Calu3 (cell line): ENCODE data around the gene PHYHD1. TPM values are rescaled to one million over a fixed set of nuclear protein-coding genes. Genes with fewer than 3 reads are reported as not detected.

Experiments
- BruUV-seq: library from RNA; stranded (reverse); fragments of 400-500 nt; replicated peaks from 2 replicates; lab custom pipeline; 2021; lab: Mats Ljungman, UMichigan
- CTCF ChIA-PET: fragments of 300-600 bp; sonication (Branson Sonifier 250); formaldehyde crosslinking; loops from one replicate; lab custom pipeline; 2022; ENCODE audit warnings: antibody characterized with exemption; lab: Charles Lee
- DNase-seq: peaks from one replicate; pipeline ENCODE4 v3.0.0; 2022
- H3K27ac Mint-ChIP-seq: one replicate; pipeline ENCODE4 v1.8.0; 2022; ENCODE audit warnings: mixed read lengths; ENCODE audit not compliant: unreplicated experiment
- H3K27me3 Mint-ChIP-seq: one replicate; pipeline ENCODE4 v1.8.0; 2022; ENCODE audit warnings: mixed read lengths; ENCODE audit not compliant: unreplicated experiment
- H3K36me3 Mint-ChIP-seq: one replicate; pipeline ENCODE4 v1.8.0; 2022; ENCODE audit warnings: mild to moderate bottlenecking, moderate library complexity, mixed read lengths; ENCODE audit not compliant: insufficient read depth, unreplicated experiment
- H3K4me1 Mint-ChIP-seq: one replicate; pipeline ENCODE4 v1.8.0; 2022; ENCODE audit warnings: mild to moderate bottlenecking, low read depth, mixed read lengths; ENCODE audit not compliant: unreplicated experiment
- H3K4me3 Mint-ChIP-seq: one replicate; pipeline ENCODE4 v1.8.0; 2022; ENCODE audit warnings: mild to moderate bottlenecking, low read depth, moderate library complexity, mixed read lengths; ENCODE audit not compliant: unreplicated experiment
- H3K9me3 Mint-ChIP-seq: one replicate; pipeline ENCODE4 v1.8.0; 2022; ENCODE audit warnings: low read depth, mixed read lengths; ENCODE audit not compliant: unreplicated experiment
- CTCF ChIP-seq: fragments of 200-600 bp; IDR thresholded peaks from one replicate; pipeline ENCODE4 v1.8.0; 2022; ENCODE audit warnings: antibody characterized with exemption; ENCODE audit not compliant: unreplicated experiment
- intact Hi-C: fragments of 100-400 bp; cut with micrococcal nuclease; formaldehyde crosslinking; loops from one replicate; pipeline ENCODE4 v1.10.0; 2022; ENCODE audit not compliant: unreplicated experiment
- total RNA-seq: library from RNA; stranded (reverse); gene quantifications from 2 replicates; pipeline ENCODE4 v1.2.3, GENCODE V29; 2022

Gene PHYHD1
- total RNA-seq, 1 experiment from 2014 or later: not detected

- Mint-ChIP-seq H3K27ac (no peak overlapping the region), H3K4me1 (peaks cover 9% of the 10 kb centered on the region), H3K27me3 (no peaks in the 10 kb centered on the region), H3K36me3 (peaks cover 12% of the 10 kb centered on the region), H3K4me3 (no peak overlapping the region), H3K9me3 (no peaks in the 10 kb centered on the region)
- no TSS peak for BruUV-seq
- intact Hi-C loops: no loop called here
- TF ChIP-seq CTCF: no peak
- DNase-seq: no peak
- CTCF ChIA-PET: interaction anchor here (0.7 kb wide), 1 partner anchor 41 kb away, joined by 3 read pairs; no protein-coding TSS in a partner anchor
These were observed 14.8 kb upstream of the PHYHD1 start for GRCh38 chr9:128905964-128906363.

GRCh38 chr9:128906741-128907140 is 14.0 kb upstream of the PHYHD1 start:
- BruUV-seq: no TSS peak
- Mint-ChIP-seq H3K27ac (no peak overlapping the region), H3K4me3 (no peak overlapping the region), H3K9me3 (no peaks in the 10 kb centered on the region), H3K4me1 (peaks cover 10% of the 10 kb centered on the region), H3K36me3 (peaks cover 12% of the 10 kb centered on the region), H3K27me3 (no peaks in the 10 kb centered on the region)
- no peak for TF ChIP-seq CTCF
- DNase-seq: no peak
- CTCF ChIA-PET: interaction anchor here (0.7 kb wide), 1 partner anchor 42 kb away, joined by 3 read pairs; no protein-coding TSS in a partner anchor
- intact Hi-C loops: no loop called here

- intact Hi-C loops: no loop called here
- H3K27me3 Mint-ChIP-seq: no peaks in the 10 kb centered on the region
- no peak for DNase-seq
- no peak for TF ChIP-seq CTCF
- CTCF ChIA-PET: interaction anchor here (0.6 kb wide), 1 partner anchor 60 kb away, joined by 5 read pairs; no protein-coding TSS in a partner anchor
- no peaks in the 10 kb centered on the region for H3K9me3 Mint-ChIP-seq
- no peak overlapping the region for H3K4me3 Mint-ChIP-seq
- H3K36me3 Mint-ChIP-seq: peaks cover 4% of the 10 kb centered on the region
- H3K27ac Mint-ChIP-seq: no peak overlapping the region
- H3K4me1 Mint-ChIP-seq: peaks cover 18% of the 10 kb centered on the region
- no TSS peak for BruUV-seq
These were observed 12.4 kb upstream of the PHYHD1 start for GRCh38 chr9:128908372-128908771.

GRCh38 chr9:128909859-128910258 is 10.9 kb upstream of the PHYHD1 start:
- CTCF ChIA-PET: interaction anchor here (0.6 kb wide), 1 partner anchor 32 kb away, joined by 3 read pairs; no protein-coding TSS in a partner anchor
- no peak for DNase-seq
- H3K36me3 Mint-ChIP-seq: peaks cover 4% of the 10 kb centered on the region
- TF ChIP-seq CTCF: no peak
- H3K4me3 Mint-ChIP-seq: no peak overlapping the region
- H3K9me3 Mint-ChIP-seq: no peaks in the 10 kb centered on the region
- no peak overlapping the region for H3K27ac Mint-ChIP-seq
- H3K27me3 Mint-ChIP-seq: no peaks in the 10 kb centered on the region
- no TSS peak for BruUV-seq
- peaks cover 18% of the 10 kb centered on the region for H3K4me1 Mint-ChIP-seq
- intact Hi-C loops: no loop called here
